Measurements from ENCODE around the gene NFIB.

NFIB gene

DNA sequence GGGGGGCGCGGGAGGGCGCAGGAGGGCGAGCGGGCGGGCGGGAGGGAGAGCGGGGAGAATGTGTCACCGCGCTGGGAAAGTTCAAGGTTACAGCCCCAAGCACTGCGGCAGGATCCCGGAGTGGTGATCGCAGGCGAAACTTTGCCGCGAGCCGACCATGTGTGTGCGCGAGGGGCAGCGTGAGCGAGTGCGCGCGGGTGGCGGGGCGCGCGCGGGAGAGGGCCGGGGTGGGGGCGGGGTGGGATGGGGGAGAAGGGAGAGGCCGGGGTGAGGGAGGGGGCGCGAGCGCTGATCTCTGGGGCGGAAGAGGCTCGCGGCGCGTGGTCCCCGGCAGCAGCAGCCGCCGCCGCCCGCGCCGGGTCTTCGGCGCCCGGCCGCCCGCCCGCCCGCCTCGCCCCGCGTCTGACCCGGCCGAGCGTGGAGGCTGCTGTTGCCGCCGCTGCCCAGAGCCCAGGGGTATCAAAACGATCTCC, at the start of gene NFIB:
TSS of gene NFIB (minus strand) at position 191 of the 473 bp plus-strand sequence. CDS start 630 bp downstream, outside the sequence.
- peak; percentile 65 for DNase-seq

DNA sequence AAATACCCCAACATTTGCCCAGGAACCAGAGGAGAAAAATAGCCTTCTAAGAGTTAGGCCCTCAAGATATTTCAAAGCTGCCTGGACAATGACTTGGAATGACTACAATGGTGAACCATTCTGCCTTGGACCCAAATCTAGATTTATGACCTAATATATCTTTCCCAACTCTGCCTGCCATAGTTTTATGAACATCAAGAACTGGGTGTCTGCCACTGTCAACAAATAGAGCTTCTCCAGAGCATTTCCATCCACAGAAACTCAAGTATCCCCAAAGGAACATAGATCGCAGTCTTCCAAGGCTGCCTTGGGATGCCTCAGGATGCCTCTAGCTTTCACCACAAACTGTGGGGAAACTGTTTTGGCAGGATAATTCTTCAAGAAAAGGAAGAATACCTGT, 48.2 kb upstream of the NFIB start:
- DNase-seq: no peak

DNA sequence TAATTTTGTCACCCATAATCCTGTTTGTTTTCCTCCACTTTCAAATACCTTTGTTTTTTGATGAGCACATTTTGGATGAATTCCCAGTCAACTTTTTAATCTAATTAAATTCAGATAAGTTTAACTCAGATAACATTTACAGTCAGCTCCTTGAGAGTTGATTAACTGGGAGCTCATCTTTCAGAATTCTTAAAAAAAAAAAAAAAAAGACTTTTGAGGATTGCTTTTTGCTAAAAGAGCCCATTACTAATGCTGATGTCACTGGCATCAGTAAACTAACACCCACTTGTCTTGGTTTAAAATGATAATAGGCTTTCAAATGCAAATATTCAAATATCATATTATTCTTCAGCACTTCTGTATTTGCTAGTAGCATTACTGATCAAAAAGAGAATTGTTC, 47.1 kb upstream of the NFIB start:
- no peak for DNase-seq

DNA sequence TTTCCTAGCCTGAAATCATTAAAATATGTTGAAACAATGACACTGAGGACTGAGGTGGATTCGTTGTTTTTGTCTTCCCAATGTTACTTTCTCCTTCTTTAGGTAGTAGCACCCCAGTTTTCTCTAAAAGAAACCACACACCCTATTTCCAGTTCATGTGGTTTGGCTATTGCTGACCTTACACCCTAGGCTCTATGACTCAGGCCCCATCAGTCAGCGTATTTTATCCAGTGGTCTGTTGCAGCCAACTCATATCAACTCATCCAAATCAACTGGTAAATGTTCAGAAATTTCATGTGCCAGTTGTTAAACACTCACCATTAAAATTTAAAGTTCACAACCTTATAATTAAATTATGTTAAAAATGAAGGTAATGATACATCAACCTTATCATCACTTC, 44.6 kb upstream of the NFIB start:
- DNase-seq: no peak

DNA sequence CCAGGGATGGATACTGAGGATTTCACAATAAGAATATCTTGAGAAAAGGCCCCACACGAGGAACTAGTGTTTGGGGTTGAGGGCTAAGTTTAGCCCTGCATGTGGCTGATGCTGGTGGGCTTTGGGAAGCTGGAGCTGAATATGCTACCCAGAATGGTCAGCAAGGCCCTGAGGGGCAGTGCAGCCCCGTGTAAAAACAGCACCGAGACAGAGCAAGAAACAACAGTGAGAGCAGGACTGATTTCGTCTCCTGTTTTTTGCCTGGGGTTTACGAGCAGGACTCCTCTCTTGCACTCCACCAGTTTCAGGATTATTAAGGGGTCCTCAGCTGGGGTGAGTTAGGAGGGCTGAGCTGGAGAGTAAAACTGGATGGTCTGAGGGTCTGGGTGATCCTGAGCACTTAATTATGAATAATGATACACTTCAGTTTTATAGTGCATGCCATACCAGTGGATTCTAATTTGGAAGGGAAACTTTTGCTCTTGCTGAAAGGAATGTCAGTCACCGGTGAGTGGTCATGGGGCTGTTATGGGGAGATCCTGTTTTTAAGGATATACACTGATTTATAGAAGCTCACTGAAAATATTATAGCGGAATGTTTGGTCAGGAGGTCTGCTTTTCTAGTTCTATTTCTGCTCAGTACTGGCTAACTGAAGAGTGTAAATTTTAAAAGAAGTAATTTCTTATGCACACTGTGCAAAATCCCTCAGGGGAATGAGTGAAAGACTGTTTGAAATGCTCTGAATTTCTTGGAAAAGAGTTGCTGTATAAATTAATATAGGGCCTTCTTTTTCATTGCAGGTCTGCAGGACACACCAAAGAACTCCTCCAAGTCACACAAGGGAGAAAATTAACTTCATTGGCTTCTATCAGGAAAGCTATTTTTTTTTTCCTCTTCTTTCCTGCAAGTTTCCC, 42.7 kb upstream of the NFIB start:
- DNase-seq: no peak

DNA sequence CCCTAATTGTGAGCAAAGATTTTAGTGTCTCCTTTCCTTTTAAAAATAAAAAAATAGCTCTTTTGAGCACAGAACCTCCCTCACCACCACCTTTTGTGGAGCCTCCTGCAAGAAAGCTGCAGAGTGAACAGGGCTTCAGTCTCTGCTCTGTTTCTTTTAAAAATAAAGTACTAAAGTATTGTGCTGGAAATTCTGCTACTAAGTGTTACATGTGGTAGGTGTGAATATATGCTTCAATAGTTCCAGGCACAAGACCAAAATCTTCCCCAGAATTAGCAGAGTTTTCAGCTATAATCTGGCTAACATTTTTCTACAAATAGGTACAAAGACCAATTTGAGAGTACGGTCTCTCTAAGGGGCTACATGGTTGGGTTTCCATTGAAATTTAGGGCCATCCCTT, 40.3 kb upstream of the NFIB start:
- DNase-seq: peak; percentile 72

DNA sequence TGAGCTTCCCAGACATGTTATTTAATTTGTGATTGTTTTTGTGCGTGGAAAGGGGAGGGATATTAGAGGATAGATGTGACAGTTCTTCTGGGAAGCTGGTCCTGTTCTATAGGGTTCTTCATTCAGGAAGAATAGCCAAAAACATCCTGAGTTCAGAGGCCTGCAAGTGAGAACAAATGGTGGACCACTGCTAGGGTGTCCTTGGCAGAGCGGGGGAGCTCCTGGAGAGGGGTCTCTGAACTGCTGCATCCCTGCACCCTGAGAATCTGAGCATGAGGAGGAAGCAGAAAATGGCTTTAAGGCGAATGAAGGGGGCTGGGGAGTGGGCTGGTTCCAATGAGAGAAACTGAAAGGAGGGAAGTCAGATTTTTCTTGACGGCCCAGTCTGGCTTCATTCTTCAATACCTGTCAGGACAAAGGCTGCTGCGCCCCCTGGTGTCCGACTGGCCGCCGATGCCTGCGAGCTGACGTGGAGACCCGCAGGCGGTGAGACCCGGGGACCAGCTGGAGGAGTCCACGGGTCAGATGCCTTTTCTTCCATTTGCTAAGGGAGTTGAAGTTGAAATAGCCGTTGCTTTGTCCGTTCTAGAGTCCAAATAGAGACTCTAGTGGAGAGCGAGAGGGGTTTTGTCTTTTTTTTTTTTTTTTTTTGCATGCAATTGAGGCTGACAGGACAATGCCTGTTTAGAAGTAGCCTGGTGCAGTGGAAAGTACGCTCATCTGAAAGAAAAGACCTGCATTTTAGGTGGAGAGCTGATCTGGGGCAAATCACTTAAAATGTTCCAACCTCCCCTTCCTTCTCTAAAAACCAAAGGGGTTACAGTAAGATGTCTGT, 39.5 kb upstream of the NFIB start:
- DNase-seq: peak; percentile 94

DNA sequence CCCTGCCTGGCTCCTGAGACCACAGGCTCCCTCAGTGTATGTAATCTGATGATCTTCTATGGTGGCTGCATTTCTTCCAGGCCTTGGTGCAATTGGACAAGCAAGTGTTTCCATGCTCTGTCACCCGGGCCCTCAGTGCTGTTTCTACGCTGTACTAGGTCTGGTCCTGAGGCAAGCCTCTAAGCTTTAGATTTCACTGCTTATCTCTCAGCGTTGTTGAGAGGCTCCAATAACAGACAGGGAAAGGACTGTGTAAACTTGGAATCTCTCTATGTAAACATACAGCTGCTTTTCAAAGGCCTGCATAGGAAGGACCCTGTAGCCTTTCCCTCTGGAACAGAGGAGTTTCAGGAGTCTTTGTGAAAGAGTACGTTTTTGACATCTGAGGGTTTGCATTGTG, 38.6 kb upstream of the NFIB start:
- DNase-seq: peak; percentile 47

DNA sequence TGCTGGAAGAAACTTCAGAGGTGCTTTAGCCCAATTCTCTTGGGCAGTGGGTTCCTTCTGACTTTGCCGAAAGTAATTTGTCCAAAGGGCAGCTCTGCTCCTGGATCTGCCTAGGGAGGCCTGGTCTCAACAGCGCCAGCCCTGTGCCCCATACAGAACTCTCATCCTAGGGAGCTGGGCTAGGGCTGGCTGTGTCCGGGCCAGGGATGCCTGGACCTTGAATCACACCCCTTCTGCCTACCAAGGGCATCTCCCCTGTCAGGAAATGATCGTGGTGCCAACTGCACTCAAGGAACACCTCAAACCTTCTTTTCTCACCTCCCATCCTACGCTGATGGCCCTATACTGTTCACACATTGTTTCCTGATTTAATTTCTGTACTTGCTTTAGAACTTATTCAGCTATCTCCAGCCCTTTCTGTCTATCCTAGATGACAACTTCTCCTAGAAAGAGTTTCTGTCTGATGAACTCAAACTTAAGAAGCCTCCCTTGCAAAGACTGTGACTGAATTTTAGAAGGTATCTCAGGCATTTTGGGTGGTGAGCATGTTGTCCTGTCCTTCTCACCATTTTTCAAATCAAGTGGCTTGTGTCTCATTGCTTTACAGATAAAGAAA, 37.4 kb upstream of the NFIB start:
- DNase-seq: no peak

DNA sequence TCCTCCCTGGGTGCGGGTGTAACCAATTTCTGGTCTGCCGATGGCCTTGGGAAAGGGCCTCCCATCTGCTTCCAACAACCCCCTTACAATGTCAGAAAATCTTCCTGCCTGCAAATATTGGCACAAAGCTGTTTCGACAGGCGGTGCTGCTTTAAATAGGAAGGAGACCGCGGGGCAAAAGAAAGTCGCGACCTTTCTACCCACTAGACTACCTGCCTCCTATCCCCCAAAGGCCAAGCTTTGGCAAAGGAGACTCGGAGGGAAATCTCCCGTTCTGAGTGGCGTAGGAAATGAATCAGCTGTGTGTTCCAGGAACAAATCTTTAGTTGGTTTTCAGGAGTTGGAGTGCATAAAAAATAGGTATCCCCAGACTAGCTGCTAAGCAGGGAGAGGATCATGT, 36.8 kb upstream of the NFIB start:
- DNase-seq: no peak

DNA sequence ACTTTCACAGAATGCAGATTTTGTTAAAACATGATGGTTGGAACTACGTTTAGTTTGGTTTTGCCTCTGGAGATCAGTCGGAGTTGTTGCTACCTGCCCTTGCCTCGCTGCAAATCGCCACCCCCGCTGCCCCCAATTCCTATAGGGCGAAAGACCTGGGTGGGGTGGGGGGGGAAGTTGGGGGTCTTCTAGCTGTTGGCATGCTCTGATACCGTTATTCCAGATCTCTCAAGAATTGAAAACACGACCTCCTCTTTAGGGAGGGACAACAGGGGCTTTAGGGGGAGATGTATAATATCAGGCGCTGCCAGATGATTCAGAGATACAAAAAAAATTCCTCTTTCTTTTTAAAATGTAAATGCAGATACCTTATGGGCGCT, 36.4 kb upstream of the NFIB start:
- no peak for DNase-seq

DNA sequence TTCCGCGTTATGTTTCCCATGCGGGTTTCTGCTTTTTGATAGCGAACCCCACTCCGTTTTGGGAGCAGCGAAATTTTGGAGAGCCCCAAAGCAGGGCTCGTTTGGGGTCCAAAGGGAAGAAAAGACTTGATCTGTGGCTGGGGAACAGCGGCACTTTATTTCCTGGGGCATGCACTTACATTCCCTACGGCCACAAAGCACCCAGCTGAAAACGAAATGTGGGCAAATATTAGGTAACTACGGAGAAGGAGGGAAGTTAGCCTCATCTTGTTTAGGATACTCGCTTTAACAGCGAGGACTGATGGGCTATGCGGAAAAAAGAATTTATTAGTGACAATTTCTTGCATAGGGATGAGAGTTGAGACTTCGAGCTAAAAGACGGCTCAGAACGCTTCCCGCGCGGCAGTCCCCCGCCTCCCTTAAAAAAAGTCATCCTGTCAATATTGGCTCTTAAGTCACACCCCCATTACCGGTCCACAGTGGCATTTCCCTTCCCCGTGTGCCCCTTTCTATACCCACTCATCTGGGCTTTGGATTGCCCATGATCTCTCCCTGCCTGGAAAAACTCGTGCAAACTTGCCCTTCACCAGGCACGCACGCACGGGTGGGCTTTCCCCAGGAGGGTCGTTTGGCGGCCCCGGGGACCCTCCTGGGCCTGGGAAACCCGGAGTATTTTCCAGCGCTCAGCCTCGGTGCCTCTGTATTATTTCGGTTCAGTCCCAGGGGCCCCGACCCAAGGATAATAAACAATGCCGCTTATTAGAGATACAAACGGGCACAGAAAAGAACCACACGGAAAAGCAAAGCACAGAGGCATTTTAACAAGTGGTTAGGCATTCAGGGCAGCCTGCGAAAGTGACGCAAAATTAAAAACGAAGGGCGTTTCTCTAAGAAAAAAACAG, 35.8 kb upstream of the NFIB start:
- no peak for DNase-seq

DNA sequence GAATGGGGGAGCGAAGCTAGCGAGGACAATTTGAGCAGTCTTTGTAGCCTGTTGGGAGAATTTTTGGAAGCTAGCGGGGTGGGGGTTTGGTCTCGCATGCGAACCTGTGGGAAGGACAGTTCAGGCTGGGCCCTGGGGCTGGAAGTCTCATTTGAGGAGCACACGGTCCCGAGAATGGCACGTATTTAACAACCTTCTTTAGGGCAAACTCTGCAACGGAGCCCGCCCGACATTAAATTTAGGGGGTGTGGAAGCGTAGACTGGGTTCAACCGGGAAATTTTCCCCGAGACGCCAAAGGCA, 35.2 kb upstream of the NFIB start:
- DNase-seq: no peak

DNA sequence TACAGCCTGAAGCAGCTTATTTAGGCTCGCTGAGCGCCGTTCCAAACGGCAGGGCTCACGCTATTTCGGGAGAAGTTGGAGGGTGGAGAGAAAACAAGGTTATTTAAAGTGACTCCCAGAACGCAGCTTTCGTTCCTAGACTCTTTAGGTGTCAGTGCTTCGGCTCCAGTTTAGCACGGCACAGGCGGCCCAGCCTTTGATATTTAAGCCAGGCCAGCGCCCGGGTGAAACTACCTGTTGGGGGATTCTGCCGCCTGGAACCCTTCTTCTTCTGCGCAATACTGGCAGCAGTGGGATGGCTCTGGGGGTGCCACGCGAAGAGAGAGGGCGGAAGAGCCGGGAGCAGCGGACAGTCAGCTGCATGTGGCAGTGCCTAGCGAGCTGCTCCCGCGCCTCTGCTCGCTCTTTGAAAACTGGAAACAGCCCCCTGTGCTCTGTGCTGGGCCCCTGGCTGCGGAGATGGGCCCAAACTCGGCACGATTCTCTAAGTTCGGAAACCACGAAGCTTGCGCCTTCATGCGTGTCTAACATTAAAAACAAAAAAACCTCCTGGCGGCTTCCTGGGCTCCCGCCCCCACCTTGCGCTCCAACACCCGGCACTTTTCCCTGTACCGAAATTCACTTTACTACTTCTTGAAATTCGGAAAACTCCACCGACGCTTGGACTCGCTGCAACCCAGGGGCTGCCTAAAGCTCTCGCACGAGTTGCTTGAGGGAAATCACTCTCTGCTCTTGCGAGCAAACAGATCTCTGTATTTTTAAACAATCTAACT, 34.6 kb upstream of the NFIB start:
- no peak for DNase-seq

DNA sequence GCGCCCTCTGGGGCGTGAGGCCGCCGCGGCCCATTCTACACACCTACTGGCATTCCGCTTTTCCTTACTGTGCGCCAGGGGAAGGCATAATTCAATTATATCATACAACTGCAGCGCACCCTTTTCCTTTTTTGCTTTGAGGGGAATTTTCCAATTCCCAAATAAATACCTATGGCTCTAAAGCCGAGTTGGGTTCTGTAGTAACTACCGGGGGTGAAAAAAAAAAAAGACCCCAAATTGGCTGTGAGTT, 34.1 kb upstream of the NFIB start:
- no peak for DNase-seq

DNA sequence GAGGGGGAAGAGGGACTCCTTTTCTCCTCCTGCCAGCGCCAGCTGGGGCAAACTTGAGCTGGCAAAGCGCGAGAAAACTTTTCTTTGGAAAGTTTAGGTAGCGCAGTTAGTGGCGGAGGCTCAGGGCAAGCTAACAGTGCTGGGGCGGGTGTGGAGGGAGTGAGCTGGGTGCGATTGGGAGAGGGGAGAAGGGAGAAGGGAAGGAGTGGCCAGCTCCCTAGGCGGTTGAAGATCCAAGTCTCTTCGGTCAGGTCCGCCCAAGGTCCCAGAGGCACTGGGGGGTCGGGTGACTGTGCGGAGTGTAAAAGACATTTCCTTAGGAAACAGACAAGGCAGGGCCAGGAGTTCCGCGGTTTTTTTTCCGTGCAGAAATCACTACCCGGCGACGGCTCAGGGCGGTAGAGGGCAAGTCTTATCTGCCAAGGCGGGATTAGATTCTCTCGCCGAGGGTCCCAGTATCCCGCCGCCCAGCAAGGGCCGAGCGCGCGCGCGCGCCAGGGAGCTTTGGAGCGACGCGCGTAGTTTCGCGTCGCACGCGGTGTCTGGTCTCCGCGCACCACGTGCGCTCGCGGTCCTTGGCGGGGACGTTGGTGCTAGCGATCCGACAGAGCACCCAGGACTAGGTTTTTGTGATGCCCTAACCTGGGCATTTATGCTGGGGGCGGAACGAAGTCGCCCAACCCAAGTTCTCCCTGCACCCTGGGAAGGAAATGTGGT, 33.6 kb upstream of the NFIB start:
- DNase-seq: no peak

DNA sequence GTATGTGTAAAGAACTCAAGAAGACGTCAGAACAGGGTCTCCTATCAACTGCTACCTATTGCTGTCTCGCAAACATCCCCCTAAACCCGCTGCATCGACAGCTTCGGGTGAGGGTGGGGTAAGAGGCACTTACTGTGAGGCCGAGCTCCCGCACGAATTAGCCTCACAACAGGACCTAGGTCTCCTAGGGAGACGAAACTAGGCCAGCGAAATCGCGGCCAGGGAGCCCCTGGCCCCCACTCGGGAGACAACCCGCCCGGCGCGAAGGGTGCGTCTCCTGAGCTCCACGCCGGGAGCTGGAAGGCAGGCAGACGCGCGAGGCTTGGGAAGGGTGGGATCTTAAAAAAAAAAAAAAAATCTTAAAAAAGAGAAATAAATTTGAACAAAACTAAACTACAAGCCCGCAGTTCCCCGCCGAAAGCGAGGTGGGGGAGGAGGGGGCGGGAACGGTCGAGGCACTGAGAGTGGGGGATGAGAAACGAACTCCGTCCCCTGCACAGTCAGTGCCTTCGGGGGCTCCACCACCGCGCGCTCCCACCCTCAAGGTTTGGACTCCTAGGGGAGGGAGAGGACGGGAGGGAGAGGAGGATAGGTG, 33.0 kb upstream of the NFIB start:
- no peak for DNase-seq

DNA sequence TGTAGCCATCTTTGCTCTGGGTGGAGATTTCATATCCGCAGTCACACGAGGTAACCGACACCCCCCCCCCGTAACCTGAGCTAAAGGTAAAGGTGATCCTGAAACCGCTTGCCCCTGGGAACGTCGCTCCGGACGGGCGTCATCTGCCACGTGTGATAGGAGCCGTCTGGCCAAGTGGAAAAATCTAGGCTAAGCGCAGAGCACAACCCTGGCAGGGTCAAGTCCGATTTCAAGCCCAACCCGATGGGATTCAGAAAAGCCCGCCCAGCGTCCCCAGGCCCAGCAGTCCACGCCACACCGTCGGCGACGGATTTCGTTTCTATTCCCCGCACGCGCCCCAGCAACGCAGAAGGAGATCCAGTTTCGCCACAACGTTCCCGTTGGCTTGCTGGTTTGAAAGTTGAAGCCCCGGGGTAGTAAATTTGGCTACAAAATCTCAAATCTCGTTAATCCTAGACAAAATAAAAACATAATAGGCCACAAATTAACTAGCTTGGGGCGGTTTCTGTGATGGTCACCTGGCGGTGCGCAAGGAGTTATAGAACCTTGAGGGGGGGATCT, 32.4 kb upstream of the NFIB start:
- no peak for DNase-seq

DNA sequence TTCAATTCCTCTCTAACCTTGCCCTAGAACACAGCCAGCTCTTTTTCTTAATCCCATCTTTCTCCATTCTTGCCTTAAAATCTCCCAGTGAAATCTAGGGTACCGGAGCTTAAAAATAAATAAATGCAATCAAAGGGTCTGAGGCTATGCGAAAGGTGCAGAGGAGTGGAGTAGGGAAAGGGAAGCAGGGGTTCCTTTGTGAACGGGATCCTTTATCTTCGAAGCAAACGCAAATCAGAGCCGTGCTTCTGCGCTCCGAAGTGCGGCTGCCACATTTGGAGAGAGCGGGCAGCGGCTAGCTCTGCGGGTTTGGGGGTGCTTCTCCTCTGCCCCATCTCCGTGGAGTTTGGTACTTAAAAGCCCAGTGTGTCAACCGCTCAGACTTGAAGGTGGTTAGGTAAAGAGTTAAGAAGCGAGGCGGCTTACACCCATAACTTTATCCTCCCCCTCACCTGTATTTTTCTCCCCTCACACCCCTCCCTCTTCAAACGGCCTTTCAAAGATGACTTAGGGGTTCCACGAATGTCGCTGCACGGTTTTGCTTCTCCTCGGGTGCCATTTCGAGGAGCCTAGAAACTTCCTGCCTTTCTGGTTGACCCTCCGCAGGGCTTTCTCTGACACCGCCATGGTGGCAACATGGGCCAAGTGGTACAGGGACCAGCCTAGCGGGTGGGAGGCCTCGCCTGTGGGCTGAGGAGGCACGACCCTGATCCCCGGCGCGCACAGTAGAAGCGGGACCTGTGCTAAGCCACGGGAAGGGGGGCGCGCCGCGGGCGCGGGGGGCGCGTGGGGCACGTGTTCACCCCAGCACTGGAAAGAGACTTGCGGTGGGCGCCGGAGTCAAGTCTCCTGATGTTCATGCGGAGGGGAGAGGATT, 31.7 kb upstream of the NFIB start:
- no peak for DNase-seq

DNA sequence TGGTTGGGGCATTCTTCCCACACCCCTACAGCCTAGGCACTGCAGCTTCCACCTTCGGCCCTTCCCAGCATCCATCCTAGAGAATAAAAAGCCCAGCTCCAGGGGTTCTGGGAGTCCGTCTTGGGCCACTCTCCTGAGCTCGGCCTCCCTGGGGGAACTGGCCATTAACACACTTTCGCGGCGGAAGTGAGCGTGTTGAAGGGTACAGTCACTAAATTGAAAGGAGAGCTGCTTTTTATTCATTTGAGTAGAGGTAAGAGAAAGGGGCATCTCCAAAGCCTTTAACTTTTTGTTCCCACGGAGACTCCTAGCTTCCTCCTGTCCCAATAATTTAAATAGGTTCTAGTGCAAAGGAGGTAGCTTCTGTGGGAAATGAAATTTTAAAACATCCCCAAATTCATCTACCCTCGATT, 31.0 kb upstream of the NFIB start:
- peak; percentile 46 for DNase-seq
